NB4 (cell line): ENCODE results near the gene HDAC5.

Experiments
- POLR2A ChIP-seq: IDR thresholded peaks from 2 replicates; pipeline ENCODE4 v1.6.1; 2011; ENCODE audit warnings: mild to moderate bottlenecking; ENCODE audit not compliant: insufficient read length; ENCODE audit errors: extremely low read depth
- TF ChIP-seq, protein P1 (sequence below): IDR thresholded peaks from one replicate; pipeline ENCODE4 v1.5.1; 2012; ENCODE audit warnings: low read depth, low read length
- TF ChIP-seq, protein P2 (sequence below): IDR thresholded peaks from 2 replicates; pipeline ENCODE4 v1.6.1; 2011; ENCODE audit warnings: low read depth, low read length

DNA sequence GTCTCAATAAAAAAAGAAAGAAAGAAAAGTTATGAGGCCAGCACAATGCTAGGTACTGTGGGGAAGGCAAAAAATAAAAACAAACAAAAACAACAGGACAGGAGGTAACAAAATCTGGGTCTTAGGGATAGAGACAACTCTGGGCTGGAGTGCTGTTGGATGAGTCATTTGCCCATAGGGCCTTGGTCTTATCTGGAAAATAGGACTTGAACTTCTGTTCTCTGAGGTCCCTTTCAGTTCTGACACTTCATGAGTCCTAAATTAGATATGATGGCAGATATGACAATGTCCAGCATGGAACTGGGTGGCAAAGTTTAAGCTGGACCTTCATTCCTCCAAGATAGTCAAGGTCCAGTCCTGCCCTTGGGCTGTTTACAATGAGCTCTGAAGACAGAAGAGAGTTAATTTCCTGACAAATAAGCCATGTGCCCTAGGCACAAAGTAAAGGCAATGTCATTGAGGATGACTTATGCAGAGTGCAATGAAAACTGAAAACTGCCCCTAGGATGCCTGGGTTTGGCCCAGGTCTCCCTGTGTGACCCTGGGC is 8.9 kb upstream of the HDAC5 start:
- TF ChIP-seq, protein P1, sequence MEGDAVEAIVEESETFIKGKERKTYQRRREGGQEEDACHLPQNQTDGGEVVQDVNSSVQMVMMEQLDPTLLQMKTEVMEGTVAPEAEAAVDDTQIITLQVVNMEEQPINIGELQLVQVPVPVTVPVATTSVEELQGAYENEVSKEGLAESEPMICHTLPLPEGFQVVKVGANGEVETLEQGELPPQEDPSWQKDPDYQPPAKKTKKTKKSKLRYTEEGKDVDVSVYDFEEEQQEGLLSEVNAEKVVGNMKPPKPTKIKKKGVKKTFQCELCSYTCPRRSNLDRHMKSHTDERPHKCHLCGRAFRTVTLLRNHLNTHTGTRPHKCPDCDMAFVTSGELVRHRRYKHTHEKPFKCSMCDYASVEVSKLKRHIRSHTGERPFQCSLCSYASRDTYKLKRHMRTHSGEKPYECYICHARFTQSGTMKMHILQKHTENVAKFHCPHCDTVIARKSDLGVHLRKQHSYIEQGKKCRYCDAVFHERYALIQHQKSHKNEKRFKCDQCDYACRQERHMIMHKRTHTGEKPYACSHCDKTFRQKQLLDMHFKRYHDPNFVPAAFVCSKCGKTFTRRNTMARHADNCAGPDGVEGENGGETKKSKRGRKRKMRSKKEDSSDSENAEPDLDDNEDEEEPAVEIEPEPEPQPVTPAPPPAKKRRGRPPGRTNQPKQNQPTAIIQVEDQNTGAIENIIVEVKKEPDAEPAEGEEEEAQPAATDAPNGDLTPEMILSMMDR, result no peak
- no peak for TF ChIP-seq POLR2A
- TF ChIP-seq, protein P2, sequence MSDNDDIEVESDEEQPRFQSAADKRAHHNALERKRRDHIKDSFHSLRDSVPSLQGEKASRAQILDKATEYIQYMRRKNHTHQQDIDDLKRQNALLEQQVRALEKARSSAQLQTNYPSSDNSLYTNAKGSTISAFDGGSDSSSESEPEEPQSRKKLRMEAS, result no peak
